22Rv1 (cell line): ENCODE results near the gene SYNRG.

Experiments used
- CTCF ChIP-seq: fragments of 450-650 bp; IDR thresholded peaks from 2 replicates; pipeline ENCODE4 v1.5.1; 2017; ENCODE audit warnings: mild to moderate bottlenecking
- ZFX ChIP-seq: fragments of 450-650 bp; IDR thresholded peaks from 2 replicates; pipeline ENCODE4 v1.6.1; 2017; ENCODE audit warnings: antibody characterized with exemption, borderline replicate concordance

- TF ChIP-seq CTCF (no peak), ZFX (no peak)
Measured at GRCh38 chr17:37517881-37518280, 91.3 kb downstream of the SYNRG start.
